ENCODE measurements around the gene STXBP6.

GRCh38 chr14:24958271-24958670 lies 91.7 kb downstream of the STXBP6 start:
- no peak for TF ChIP-seq CTCF (IDR thresholded peaks at IDR 0.05; ENCODE audit: low read depth, low read length)
- TF ChIP-seq POLR2A (IDR thresholded peaks at IDR 0.05; ENCODE audit: extremely low read depth, insufficient read length) = no peak

Data from NB4 (cell line).